ENCODE measurements around the gene ZGRF1. TPM values are rescaled to one million over a fixed set of nuclear protein-coding genes. Genes with fewer than 3 reads are reported as not detected.
A peak's percentile ranks its signal among the peaks of the same experiment; 100 is the strongest.

Gene ZGRF1
- total RNA-seq, 4 donors from 2014 or later = 0.55 to 2.9 (median 1.8) TPM

DNA sequence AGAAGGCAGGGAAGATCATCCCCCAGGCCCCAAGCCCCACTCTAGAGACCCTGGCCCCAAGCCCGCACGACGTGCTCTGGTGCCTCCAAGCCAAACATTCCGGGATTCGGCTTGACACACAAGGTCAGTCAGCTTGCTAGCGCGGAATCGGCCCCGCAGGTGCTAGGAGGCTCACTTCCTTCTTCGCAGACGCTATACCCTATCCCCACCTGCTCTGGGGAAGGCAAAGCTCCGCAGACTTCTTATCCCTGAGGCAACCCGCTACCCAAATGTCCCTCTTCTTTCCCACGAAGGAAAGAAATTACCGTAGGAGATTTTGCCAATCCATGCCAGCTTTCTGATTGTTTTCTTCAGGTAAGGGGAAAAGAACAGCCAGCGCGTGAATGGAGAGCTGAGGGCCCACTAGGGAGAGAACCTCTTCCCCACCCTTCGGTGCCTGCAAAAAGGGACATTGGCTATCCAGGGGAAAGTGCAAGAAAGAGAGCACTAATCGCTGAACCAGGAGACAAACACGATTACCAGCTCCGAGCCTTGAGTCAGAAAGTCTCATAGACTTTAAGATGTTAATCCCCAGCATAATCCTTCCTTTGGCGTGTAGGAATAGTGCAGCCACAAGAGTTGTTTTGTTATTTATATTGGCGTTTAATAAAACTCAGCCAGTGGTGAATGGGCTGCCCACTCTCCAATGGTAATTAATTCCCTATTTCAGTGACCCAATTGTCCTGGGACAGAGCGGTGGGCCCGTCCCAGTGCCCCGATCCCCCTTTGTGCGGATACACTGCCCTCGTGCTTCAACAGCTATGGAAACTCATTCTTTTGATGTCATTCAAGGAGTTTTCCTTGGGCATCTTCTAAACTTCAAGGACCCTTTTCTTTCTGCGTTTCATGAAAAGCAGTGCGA is 115.3 kb downstream of the ZGRF1 start:
- Histone ChIP-seq H3K36me3 (no peaks in the 10 kb centered on the region), H3K27ac (no peak overlapping the region), H3K4me3 (peak overlapping the region in 1 of 4 donors; percentile 6), H3K9me3 (no peaks in the 10 kb centered on the region), H3K4me1 (peaks cover 22 to 31% of the 10 kb centered on the region in 2 donors), H3K27me3 (peaks cover 80 to 91% (median 88%) of the 10 kb centered on the region in 3 donors)
- TF ChIP-seq, protein P1, sequence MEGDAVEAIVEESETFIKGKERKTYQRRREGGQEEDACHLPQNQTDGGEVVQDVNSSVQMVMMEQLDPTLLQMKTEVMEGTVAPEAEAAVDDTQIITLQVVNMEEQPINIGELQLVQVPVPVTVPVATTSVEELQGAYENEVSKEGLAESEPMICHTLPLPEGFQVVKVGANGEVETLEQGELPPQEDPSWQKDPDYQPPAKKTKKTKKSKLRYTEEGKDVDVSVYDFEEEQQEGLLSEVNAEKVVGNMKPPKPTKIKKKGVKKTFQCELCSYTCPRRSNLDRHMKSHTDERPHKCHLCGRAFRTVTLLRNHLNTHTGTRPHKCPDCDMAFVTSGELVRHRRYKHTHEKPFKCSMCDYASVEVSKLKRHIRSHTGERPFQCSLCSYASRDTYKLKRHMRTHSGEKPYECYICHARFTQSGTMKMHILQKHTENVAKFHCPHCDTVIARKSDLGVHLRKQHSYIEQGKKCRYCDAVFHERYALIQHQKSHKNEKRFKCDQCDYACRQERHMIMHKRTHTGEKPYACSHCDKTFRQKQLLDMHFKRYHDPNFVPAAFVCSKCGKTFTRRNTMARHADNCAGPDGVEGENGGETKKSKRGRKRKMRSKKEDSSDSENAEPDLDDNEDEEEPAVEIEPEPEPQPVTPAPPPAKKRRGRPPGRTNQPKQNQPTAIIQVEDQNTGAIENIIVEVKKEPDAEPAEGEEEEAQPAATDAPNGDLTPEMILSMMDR (IDR thresholded peaks at IDR 0.05 in 4 of 5, conservative IDR thresholded peaks at IDR 0.05 in 1 of 5) = no peak
- TF ChIP-seq POLR2A (IDR thresholded peaks at IDR 0.05) = no peak
- in situ Hi-C loops (cut with MboI; ENCODE audit: low sequenced_read_pairs in 4 of 4) (loop anchor here in 3 of 4 donors (10.0 kb wide), 2 partner anchors 187 to 197 kb away; no protein-coding TSS in a partner anchor), intact Hi-C loops (cut with DNase I; ENCODE audit: low total_unique reads) (no loop called here)
- DNase-seq (no peak), ATAC-seq (no peak)

DNA sequence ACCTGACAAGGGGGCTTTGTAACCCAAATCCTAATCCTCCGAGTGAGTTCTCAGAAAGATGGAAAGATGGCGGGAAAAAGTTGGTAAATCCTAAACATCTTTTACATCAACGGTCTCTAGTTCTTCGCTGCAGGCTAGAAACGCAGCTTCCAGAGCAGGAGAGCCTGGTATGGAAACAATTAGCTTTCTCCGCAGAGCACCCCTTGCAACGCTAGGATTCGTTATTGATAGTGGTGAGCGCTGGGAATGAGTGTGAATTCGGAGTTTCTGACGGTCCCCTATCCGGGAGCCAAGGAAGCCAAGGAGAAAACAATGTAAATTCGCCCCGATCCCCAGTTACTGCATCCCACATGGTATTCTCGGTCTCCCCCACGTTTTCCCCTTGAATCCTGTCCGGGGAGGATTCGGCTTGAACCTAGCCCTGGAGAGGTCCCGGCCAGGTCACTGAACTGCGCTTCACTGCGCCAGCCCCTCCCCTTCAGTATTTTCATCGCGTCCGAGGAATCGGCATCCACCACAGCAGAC is 116.0 kb downstream of the ZGRF1 start:
- in situ Hi-C loops (cut with MboI; ENCODE audit: low sequenced_read_pairs in 4 of 4) (loop anchor here in 3 of 4 donors (10.0 kb wide), 2 partner anchors 186 to 196 kb away; no protein-coding TSS in a partner anchor), intact Hi-C loops (cut with DNase I; ENCODE audit: low total_unique reads) (no loop called here)
- no peak for DNase-seq
- TF ChIP-seq, protein P1 (IDR thresholded peaks at IDR 0.05 in 4 of 5, conservative IDR thresholded peaks at IDR 0.05 in 1 of 5) = no peak
- no peak for TF ChIP-seq POLR2A (IDR thresholded peaks at IDR 0.05)
- no peak overlapping the region for H3K4me3 ChIP-seq
- H3K36me3 ChIP-seq = no peaks in the 10 kb centered on the region
- peaks cover 29 to 33% of the 10 kb centered on the region in 2 donors for H3K4me1 ChIP-seq
- no peak overlapping the region for H3K27ac ChIP-seq
- ATAC-seq = no peak
- H3K27me3 ChIP-seq = peaks cover 84 to 98% (median 87%) of the 10 kb centered on the region in 3 donors
- H3K9me3 ChIP-seq = no peaks in the 10 kb centered on the region

DNA sequence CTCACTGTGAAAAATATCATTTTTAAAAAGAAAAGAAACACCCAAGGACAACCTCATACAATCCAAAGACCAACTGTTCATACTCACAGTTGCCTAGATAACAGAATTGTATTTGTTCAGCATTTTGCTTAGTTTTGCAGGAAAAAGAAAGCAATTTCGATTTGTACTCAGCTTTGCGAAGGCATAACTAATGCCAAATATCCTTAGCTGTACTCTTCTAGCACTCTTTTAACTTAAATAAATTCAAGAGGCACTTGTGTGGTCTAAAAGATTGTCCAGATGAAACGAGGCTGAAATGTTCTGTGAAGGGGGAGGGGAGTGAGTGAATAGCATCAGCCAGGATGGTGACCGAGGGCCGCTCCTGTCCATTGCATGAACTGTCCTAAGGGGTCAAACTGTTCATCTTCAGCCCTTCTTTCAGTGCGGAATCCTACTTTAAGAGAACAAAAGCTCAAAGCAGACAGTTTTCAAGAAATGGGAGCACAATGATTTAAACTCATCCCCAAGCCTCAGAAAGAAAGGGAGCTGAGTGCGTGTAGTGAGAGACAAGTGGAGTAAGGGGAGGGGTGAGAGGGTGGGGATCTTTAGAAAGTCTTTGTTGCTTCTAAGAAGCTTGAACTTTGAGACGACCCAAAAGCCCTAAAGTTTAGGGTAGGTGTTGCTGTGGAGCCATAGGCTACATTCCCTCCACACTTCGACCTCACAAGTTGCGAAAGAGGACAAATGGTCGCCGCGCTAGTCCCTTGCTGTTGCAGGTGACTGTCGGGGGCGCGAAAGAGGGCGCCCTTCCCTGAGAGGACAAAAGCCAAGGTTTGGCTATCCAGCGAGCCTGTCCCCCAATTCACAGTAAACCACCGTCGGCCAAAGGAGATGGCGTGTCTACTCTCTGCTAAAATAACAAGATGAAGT is 116.8 kb downstream of the ZGRF1 start:
- TF ChIP-seq, protein P1 (IDR thresholded peaks at IDR 0.05 in 4 of 5, conservative IDR thresholded peaks at IDR 0.05 in 1 of 5) = no peak
- TF ChIP-seq POLR2A (IDR thresholded peaks at IDR 0.05) = no peak
- peaks cover 33% of the 10 kb centered on the region in 2 donors for H3K4me1 ChIP-seq
- H3K4me3 ChIP-seq = no peak overlapping the region
- no peaks in the 10 kb centered on the region for H3K36me3 ChIP-seq
- ATAC-seq (no peak), DNase-seq (no peak)
- peaks cover 91 to 97% (median 93%) of the 10 kb centered on the region in 3 donors for H3K27me3 ChIP-seq
- no peak overlapping the region for H3K27ac ChIP-seq
- H3K9me3 ChIP-seq = no peaks in the 10 kb centered on the region
- in situ Hi-C loops (cut with MboI; ENCODE audit: low sequenced_read_pairs in 4 of 4) = loop anchor here in 3 of 4 donors (10.0 kb wide), 2 partner anchors 185 to 195 kb away; no protein-coding TSS in a partner anchor
- intact Hi-C loops (cut with DNase I; ENCODE audit: low total_unique reads) = no loop called here

DNA sequence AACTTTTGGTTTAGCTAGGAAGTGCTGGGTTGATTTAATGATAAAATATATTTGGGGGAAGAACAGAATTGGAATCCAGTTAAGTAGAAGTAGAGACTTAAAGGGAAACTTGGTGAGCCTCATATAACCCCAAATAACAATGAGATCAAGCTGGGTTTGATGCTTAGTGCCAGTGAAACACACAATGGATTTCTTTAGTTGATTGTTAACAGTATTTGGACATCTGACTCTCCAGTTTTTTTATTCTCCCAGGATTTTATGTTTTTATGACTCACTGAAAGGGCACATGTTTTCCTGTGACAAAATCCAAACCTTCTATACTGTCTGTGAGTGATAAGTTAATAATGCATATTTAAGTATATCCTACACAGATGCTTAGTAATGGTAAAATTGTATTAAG is 118.0 kb downstream of the ZGRF1 start:
- H3K27me3 ChIP-seq = peaks cover 96 to 98% (median 97%) of the 10 kb centered on the region in 3 donors
- H3K9me3 ChIP-seq = no peaks in the 10 kb centered on the region
- H3K4me3 ChIP-seq = no peak overlapping the region
- in situ Hi-C loops (cut with MboI; ENCODE audit: low sequenced_read_pairs in 4 of 4) = no loop called here
- no peak for ATAC-seq
- TF ChIP-seq, protein P1 (IDR thresholded peaks at IDR 0.05 in 4 of 5, conservative IDR thresholded peaks at IDR 0.05 in 1 of 5) = no peak
- H3K27ac ChIP-seq = no peak overlapping the region
- DNase-seq = no peak
- no peaks in the 10 kb centered on the region for H3K36me3 ChIP-seq
- H3K4me1 ChIP-seq = peaks cover 27 to 36% of the 10 kb centered on the region in 2 donors
- intact Hi-C loops (cut with DNase I; ENCODE audit: low total_unique reads) = no loop called here
